OCI-LY7 (cell line): ENCODE data around the gene KRTAP10-9.
"Not testable (repeated sequence)": the region's sequence is repeated elsewhere in the genome, so short reads cannot be mapped to it uniquely, and the experiment has no call there.

Experiments used
- CTCF ChIP-seq: fragments of 200-600 bp; sonication (generic); conservative IDR thresholded peaks from 2 replicates; pipeline ENCODE4 v1.5.1; 2014; ENCODE audit warnings: mild to moderate bottlenecking, antibody characterized with exemption, low read length, moderate library complexity, mixed read lengths
- EZH2phosphoT487 ChIP-seq: fragments of 200-600 bp; sonication (generic); IDR thresholded peaks from 2 replicates; pipeline ENCODE4 v1.6.1; 2018; ENCODE audit warnings: low read depth, borderline replicate concordance, mild to moderate bottlenecking, mixed run types, antibody characterized with exemption, low read length, moderate library complexity, mixed read lengths

- not testable (repeated sequence) for TF ChIP-seq CTCF, EZH2phosphoT487
Observed at GRCh38 chr21:44590897-44591800, 35.7 kb upstream of the KRTAP10-9 start.
